GM23248 (cell line): Measurements from ENCODE around the gene DDX47.
A peak's percentile ranks its signal among the peaks of the same experiment; 100 is the strongest.

Experiments
- EZH2 ChIP-seq: fragments of 200-600 bp; sonication (generic); IDR thresholded peaks from 2 replicates; pipeline ENCODE4 v1.6.1; 2018; ENCODE audit warnings: antibody characterized with exemption, mild to moderate bottlenecking; ENCODE audit not compliant: insufficient read depth, poor library complexity, severe bottlenecking
- EZH2phosphoT487 ChIP-seq: fragments of 200-600 bp; sonication (generic); IDR thresholded peaks from 2 replicates; pipeline ENCODE4 v1.6.1; 2018; ENCODE audit warnings: antibody characterized with exemption, moderate library complexity, mild to moderate bottlenecking, low read depth; ENCODE audit not compliant: insufficient read depth

DNA sequence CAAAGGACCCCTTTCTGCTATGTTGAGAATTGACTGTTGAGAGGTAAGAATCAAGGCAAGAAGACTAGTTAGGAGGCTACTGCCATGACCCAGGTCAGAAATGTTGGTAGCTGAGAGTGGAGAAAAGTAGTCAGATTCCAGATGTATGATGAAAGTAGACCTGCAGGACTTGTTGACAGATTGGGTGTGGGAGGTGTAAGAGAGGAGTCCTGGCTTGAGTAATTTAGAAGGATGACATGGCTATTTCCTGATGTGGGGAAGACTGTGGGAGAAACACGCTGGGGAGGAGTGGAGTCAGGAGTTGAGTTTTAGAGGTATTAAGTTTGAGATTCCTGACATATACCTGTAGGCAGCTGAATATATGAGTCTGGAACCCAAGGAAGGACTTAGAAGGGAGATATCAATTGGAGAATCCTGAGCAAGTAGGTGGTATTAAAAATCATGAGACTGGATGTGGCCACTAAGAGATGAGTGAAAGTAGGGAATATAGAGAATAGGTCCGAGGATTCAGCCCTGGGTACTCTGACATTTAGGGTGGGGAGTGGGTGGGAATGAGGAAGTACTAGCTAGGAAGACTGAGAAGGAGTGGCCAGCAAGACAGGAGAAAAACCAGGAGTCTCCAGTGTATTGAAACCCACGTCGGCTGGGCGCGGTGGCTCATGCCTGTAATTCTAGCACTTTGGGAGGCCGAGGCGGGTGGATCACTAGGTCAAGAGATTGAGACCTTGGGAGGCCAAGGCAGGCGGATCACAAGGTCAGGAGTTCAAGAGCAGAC is 12.6 kb upstream of the DDX47 start:
- TF ChIP-seq EZH2, result no peak
- peak; percentile 70; the same call in 1 of the 2 replicates for TF ChIP-seq EZH2phosphoT487
